ENCODE measurements around the gene IMPDH2.

- TF ChIP-seq CTCF (IDR thresholded peaks at IDR 0.05), result no peak
- no peak for TF ChIP-seq POLR2A (IDR thresholded peaks at IDR 0.05)
Observed at GRCh38 chr3:49005303-49005680, 23.9 kb downstream of the IMPDH2 start.
